HFF-Myc (cell line): ENCODE measurements around the gene COL26A1.
"Not testable (repeated sequence)": the region's sequence is repeated elsewhere in the genome, so short reads cannot be mapped to it uniquely, and the experiment has no call there.

Experiments used
- DNase-seq: peaks from one replicate; pipeline ENCODE4 v3.0.0-alpha.2; 2011; ENCODE audit warnings: low read depth; ENCODE audit errors: extremely low read depth
- H3K4me3 ChIP-seq: replicated peaks from 2 replicates; pipeline ENCODE4 v1.5.1; 2011; ENCODE audit warnings: low read depth, mild to moderate bottlenecking, control low read depth, low read length
- TF ChIP-seq, protein P1 (sequence below): IDR thresholded peaks from 2 replicates; pipeline ENCODE4 v1.5.1; 2012; ENCODE audit warnings: mild to moderate bottlenecking, low read depth, low read length, control low read depth; ENCODE audit errors: missing control alignments

The COL26A1 gene

DNA sequence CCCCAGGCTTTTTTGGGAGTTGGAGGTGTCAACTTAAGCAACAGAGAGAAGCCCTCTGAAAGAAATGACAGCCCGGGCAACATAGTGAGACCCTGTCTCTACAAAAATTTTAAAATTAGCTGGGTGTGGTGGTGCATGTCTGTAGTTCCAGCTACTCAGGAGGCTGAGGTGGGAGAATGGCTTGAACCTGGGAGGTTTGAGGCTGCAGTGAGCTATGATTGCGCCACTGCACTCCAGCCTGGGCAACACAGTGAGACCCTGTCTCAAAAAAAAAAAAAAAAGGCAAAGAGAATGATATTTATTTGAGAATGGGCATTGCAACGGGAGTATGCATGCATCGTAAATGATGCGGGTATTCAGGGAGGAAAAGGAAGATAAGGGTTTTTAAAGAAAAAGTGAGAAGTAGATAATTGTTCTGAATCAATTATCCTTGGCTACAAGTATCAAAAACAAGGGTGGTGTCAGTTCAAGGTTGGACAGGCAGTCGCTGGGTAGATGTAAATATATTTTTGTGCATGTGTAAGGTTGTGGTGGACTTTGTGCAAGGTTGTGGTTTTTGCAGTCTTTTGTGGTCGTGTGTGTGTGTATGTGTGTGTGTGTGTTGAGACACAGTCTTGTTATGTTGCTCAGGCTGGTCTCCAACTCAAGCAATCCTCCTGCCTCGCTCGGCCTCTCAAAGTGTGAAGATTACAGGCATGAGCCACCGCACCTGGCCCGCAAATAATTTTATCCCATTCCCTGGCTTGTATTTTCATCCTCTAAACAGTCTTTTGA lies 65.6 kb downstream of the COL26A1 start:
- no peak overlapping the region for H3K4me3 ChIP-seq
- TF ChIP-seq, protein P1, sequence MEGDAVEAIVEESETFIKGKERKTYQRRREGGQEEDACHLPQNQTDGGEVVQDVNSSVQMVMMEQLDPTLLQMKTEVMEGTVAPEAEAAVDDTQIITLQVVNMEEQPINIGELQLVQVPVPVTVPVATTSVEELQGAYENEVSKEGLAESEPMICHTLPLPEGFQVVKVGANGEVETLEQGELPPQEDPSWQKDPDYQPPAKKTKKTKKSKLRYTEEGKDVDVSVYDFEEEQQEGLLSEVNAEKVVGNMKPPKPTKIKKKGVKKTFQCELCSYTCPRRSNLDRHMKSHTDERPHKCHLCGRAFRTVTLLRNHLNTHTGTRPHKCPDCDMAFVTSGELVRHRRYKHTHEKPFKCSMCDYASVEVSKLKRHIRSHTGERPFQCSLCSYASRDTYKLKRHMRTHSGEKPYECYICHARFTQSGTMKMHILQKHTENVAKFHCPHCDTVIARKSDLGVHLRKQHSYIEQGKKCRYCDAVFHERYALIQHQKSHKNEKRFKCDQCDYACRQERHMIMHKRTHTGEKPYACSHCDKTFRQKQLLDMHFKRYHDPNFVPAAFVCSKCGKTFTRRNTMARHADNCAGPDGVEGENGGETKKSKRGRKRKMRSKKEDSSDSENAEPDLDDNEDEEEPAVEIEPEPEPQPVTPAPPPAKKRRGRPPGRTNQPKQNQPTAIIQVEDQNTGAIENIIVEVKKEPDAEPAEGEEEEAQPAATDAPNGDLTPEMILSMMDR, result no peak
- DNase-seq, result no peak

DNA sequence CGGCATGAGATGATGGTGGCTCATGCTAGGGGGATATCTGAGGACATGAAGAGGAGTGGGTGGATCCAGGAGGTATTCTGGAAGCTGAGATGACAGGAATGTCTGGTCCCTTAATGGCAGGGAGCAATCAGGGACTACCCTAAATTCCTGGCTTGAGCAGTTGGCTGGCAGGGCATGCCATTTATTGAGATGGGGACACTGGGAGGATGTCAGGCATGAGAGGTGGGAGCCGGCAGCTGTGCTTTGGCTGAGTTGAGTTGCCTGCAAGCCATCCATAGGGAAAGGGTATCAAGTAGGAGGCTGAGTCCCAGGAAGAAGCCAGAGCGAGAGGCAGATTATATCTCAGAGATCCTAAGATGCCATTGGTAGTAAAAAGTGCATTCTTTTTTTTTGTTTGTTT lies 69.6 kb downstream of the COL26A1 start:
- H3K4me3 ChIP-seq, result no peak overlapping the region
- TF ChIP-seq, protein P1, result no peak
- no peak for DNase-seq

DNA sequence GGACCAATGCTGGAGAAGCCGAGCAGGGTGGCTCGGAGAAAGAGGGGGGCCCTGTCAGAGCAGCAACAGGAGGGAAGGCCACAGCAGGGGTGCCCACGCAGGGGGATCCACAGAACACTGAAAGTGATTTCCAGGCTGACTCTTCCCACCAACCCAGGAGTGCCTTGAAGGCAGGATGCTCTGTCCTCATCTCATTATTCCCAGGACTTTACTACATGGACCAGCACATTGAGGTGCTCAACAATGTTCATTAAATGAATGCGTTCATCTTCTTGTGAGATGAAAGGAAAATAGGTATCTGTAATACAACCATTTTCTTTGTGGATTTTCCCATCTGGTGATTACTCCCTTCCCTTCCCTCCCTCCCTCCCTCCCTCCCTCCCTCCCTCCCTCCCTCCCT lies 71.0 kb downstream of the COL26A1 start:
- TF ChIP-seq, protein P1, result no peak
- no peak for DNase-seq

DNA sequence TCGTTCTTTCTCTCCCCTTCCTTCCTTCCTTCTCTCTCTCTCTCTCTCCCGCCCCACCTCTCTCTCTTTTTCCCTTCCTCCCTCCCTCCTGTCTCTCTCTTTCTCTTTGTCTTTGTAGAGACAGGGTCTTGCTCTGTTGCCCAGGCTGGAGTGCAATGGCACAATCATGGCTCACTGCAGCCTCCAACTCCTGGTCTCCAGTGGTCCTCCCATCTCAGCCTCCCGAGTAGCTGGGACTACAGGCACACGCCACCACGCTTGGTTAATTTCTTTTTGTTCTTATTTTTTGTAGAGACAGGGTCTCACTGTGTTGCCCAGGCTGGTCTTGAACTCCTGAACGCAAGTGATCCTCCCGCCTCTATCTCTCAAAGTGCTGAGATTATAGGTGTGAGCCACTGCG lies 71.5 kb downstream of the COL26A1 start:
- DNase-seq, H3K4me3 ChIP-seq: not testable (repeated sequence)

More for the DNA sequence above, 71.0 kb downstream of the COL26A1 start:
- H3K4me3 ChIP-seq, result no peak overlapping the region

DNA sequence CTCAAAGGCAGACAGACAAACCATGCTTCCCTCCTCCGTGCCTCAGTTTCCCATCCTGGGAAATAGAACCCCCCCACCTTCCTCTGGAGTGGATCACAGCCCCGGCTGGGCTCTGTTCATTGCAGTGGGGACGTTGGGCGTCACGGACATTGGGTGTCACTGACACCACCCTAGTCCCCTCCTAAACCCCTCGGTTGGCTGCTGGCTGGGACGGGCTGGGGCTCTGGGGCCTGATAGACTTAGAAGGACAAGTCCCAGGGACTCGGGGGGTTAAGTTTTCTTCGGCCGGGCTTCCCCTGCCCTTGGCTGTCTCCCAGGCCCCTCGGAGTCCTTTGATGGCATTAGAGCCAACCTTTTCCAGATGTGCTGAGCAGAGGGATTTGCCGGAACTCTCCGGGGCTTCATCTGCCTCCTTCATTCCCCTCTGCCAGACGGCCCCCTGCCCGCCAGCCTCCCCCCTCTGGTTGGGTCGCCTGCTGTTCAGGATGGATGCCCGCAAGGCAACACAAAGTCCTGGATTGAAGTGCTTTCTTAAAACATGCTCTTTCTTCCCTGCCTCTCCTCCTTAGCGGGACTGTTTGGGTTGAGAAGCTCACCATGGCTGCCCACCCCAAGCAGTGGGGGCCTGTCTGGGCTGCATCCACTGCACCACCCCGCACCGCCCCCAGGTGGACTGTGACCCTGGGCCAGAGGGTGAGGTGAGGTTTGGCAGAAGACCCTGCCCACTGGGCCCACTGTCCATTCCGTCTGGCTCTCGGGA lies 73.0 kb downstream of the COL26A1 start:
- no peak for DNase-seq
- H3K4me3 ChIP-seq, result no peak overlapping the region
- TF ChIP-seq, protein P1, result no peak

DNA sequence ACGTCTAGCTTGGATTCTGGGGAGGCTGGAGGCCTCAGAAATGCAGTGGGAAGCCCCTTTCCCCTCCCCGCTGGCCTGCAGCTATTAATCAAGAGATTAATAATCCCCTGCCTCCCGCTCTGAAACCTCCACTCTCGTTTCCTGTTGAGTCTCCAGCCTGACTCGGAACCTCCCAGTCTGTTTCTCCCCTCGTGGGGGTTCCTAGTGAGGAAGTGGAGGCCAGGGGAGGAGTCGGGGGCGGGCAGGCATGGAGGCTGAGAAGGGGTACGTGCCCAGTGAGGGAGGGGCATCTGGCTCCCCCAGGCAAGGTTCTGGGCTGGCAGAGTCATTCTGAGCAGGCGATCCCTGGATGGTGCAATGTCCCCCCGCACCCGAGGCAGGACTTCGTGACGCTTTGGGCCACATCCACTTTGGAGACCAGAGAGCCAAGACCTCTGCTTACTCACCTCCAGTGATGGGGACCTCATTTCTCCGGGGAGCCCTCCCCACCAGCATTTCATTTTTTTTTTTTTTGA lies 73.6 kb downstream of the COL26A1 start:
- no peak for DNase-seq
- no peak overlapping the region for H3K4me3 ChIP-seq
- TF ChIP-seq, protein P1, result no peak
